ENCODE measurements around the gene NRAS.

NRAS gene

GRCh38 chr1:114670083-114671010 lies 46.2 kb downstream of the NRAS start:
- Histone ChIP-seq H3K27me3 (replicated peaks) (no peaks in the 10 kb centered on the region), H3K36me3 (replicated peaks) (no peaks in the 10 kb centered on the region), H3K4me3 (ENCODE audit: low read depth, low read length) (peak overlapping the region; percentile 76), H3K27ac (peak overlapping the region; percentile 5)
- TF ChIP-seq, protein P1, sequence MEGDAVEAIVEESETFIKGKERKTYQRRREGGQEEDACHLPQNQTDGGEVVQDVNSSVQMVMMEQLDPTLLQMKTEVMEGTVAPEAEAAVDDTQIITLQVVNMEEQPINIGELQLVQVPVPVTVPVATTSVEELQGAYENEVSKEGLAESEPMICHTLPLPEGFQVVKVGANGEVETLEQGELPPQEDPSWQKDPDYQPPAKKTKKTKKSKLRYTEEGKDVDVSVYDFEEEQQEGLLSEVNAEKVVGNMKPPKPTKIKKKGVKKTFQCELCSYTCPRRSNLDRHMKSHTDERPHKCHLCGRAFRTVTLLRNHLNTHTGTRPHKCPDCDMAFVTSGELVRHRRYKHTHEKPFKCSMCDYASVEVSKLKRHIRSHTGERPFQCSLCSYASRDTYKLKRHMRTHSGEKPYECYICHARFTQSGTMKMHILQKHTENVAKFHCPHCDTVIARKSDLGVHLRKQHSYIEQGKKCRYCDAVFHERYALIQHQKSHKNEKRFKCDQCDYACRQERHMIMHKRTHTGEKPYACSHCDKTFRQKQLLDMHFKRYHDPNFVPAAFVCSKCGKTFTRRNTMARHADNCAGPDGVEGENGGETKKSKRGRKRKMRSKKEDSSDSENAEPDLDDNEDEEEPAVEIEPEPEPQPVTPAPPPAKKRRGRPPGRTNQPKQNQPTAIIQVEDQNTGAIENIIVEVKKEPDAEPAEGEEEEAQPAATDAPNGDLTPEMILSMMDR (IDR thresholded peaks at IDR 0.05; ENCODE audit: low read depth, low read length, missing control alignments) = peak; percentile 18
- peak; percentile 86 for DNase-seq
- in situ Hi-C loops (cut with HindIII; ENCODE audit: low pct_ligation_motif_present, low sequenced_read_pairs) = no loop called here

- Histone ChIP-seq H3K4me3 (ENCODE audit: low read depth, low read length) (peak within 1 kb of the TSS; percentile 76), H3K27ac (peak within 1 kb of the TSS; percentile 5), H3K27me3 (replicated peaks) (no peaks in the 10 kb centered on the region), H3K36me3 (replicated peaks) (no peaks in the 10 kb centered on the region)
- TF ChIP-seq, protein P1 (IDR thresholded peaks at IDR 0.05; ENCODE audit: low read depth, low read length, missing control alignments) = peak; percentile 20
- no peak for DNase-seq
- in situ Hi-C loops (cut with HindIII; ENCODE audit: low pct_ligation_motif_present, low sequenced_read_pairs) = no loop called here
Measured at GRCh38 chr1:114669562-114670082, 46.9 kb downstream of the NRAS start, which contains the start of gene DENND2C. Gene DENND2C, minus strand, starts transcription at chr1:114670049. Its CDS starts 44,065 bp downstream, at chr1:114625984.

GRCh38 chr1:114668784-114669561 lies 47.6 kb downstream of the NRAS start:
- H3K27ac ChIP-seq = no peak overlapping the region
- TF ChIP-seq, protein P1 (IDR thresholded peaks at IDR 0.05; ENCODE audit: low read depth, low read length, missing control alignments) = no peak
- in situ Hi-C loops (cut with HindIII; ENCODE audit: low pct_ligation_motif_present, low sequenced_read_pairs) = no loop called here
- no peaks in the 10 kb centered on the region for H3K36me3 ChIP-seq (replicated peaks)
- H3K4me3 ChIP-seq (ENCODE audit: low read depth, low read length) = peak overlapping the region; percentile 76
- DNase-seq = no peak
- H3K27me3 ChIP-seq (replicated peaks) = no peaks in the 10 kb centered on the region

DNA sequence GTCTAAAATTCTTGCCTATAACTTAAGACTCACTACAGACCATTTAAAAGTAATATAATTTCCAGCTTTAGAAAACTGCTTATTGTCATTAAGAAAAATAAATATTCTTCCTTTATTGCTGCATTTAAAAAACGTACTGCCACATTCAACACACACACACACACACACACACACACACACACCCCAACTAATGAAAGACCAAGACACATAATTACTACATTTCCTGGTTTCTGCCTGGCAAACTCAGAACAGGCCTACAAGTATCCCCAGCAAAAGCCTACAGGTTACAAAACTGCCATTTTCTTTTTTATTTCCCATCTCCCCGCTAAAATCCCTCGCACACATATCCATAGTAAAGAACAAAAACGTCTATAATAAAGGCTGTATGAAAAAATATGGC lies 48.2 kb downstream of the NRAS start:
- no peak for DNase-seq
- Histone ChIP-seq H3K36me3 (replicated peaks) (no peaks in the 10 kb centered on the region), H3K27ac (no peak overlapping the region), H3K4me3 (ENCODE audit: low read depth, low read length) (no peak overlapping the region), H3K27me3 (replicated peaks) (no peaks in the 10 kb centered on the region)
- in situ Hi-C loops (cut with HindIII; ENCODE audit: low pct_ligation_motif_present, low sequenced_read_pairs) = no loop called here
- TF ChIP-seq, protein P1 (IDR thresholded peaks at IDR 0.05; ENCODE audit: low read depth, low read length, missing control alignments) = no peak

GRCh38 chr1:114666954-114667353 lies 49.6 kb downstream of the NRAS start:
- H3K27ac ChIP-seq = no peak overlapping the region

More at GRCh38 chr1:114666954-114667353, 49.6 kb downstream of the NRAS start:
- TF ChIP-seq, protein P1 (IDR thresholded peaks at IDR 0.05; ENCODE audit: low read depth, low read length, missing control alignments) = no peak
- in situ Hi-C loops (cut with HindIII; ENCODE audit: low pct_ligation_motif_present, low sequenced_read_pairs) = no loop called here
- DNase-seq = no peak
- no peaks in the 10 kb centered on the region for H3K36me3 ChIP-seq (replicated peaks)
- H3K27me3 ChIP-seq (replicated peaks) = no peaks in the 10 kb centered on the region
- H3K4me3 ChIP-seq (ENCODE audit: low read depth, low read length) = no peak overlapping the region

Data from brain microvascular endothelial cell (primary cell).